NCI-H1092 (cell line): ENCODE measurements around the gene PAAF1.
"Not testable (repeated sequence)": the region's sequence is repeated elsewhere in the genome, so short reads cannot be mapped to it uniquely, and the experiment has no call there.

ENCODE experiments used
- DNase-seq: peaks from one replicate; lab custom pipeline; 2025; lab: John Stamatoyannopoulos, UW

Gene PAAF1, protein sequence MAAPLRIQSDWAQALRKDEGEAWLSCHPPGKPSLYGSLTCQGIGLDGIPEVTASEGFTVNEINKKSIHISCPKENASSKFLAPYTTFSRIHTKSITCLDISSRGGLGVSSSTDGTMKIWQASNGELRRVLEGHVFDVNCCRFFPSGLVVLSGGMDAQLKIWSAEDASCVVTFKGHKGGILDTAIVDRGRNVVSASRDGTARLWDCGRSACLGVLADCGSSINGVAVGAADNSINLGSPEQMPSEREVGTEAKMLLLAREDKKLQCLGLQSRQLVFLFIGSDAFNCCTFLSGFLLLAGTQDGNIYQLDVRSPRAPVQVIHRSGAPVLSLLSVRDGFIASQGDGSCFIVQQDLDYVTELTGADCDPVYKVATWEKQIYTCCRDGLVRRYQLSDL

DNA sequence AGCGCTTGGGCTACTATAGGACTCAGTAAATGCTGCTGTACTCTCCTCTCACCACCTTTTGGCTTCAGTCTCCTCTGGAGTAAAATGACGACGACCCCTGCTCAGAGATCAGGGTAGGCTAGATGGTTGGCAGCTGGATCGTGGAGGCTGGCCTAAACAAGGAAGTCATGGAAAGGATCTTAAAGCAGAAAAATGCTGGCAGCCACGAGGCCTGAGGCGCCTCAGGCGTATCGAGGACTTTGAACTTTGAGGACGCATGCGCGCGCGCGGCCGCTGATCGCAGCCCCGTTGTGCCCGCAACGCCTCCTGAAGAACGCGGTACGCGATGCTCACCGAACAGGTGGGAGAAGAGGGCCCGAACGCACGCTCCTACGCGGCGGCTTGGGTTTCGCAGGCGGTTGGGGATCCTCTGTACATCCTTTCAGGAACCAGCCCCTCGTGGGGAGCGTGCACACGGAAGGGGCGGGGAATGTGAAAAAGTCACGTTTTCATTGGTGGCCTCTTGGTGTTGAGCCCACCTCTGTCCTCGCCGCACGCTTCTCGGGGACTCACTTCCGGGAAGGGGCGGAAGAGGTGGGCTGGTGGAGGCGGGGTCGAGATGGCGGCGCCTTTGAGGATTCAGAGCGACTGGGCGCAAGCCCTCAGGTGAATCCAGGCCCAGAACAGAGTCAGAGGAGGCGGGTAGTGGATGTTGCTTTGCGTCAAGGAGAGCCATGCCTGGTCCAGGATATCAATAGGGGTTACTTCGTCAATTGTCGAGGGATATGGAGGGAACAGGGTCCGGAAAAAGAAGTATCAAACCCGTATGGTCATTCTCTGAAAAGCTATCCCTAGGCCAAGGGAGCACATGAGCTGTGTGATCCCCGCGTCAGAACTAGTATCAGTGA, at the start of gene PAAF1, which contains the start of gene COA4:
Gene PAAF1, plus strand, starts transcription at position 576 of the 887 bp plus-strand sequence. Its CDS starts 23 bp downstream, at position 599.
Gene COA4, minus strand, starts transcription at position 423 of the 887 bp plus-strand sequence. CDS start 3,468 bp downstream, outside the sequence.
- peak; percentile 99 for DNase-seq

DNA sequence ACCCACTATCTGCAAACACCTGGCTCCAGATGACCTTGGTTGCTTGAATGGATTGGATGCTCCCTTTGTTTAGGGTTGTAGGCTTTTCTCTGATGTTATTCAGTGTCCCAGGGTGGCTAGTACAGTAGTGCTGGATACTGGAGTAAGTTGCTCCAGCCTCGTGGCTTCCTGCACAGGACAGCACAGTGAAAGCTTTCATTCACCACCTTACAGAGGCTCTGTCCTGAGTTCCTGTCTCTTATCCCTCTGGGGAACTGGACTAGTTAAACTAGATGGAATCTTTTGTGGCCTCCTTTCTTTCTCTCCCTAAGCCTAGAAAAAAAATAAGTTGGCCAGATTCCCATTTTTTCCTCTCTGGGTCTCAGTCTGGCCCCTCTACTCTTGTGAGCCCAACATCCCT, 46.5 kb upstream of the PAAF1 start:
- no peak for DNase-seq

DNA sequence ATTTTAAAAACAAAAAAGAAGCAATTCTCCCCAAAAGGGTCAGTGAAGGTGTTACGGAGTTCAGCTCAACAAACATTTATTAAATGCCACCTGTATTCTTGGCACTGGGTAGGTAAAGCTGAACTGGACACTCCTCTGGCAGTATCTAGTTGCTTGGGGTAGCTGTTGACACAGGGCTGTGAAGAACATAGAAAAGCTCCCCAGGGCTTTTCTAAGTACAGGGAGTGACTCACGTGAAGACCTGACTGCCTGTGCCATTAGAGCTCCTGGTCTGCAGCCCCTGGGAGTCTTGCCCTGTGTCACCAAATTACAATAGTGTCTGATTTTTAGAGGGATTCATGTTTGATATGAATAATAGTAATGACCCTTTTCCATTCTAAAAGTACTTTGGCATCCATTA, 43.7 kb upstream of the PAAF1 start:
- peak; percentile 5 for DNase-seq

DNA sequence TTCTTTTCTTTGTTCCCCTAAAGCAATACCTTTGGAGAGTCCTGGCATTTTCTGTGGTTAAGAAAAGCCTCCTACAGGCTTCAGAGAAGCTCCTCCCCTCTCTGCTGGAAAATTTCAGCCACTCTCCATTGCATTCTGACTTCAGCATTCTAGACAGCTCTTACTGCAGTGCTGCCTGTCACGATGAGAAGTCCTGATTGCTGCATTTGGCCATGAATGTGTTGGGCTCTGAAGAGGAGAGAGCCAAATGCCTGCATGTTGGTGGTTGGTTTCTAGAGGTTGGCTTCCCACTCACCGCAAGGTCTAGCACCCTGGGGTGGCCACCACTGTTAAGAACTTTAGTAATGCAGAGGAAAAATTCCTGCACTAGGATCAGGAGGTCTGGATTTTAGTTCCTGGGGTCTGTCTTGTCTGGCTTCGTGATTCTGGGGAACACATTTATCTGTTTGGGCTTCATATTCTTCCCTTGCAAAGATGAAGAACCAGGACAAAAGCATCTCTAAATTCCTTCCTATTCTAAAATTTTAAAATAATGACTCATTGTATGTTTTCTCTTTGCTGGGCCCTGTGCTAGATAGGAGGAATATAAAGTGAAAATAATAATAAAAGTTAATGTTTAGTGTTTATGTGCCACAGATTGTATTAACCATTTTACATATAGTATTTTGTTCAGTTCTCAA, 38.2 kb upstream of the PAAF1 start:
- DNase-seq, result no peak

DNA sequence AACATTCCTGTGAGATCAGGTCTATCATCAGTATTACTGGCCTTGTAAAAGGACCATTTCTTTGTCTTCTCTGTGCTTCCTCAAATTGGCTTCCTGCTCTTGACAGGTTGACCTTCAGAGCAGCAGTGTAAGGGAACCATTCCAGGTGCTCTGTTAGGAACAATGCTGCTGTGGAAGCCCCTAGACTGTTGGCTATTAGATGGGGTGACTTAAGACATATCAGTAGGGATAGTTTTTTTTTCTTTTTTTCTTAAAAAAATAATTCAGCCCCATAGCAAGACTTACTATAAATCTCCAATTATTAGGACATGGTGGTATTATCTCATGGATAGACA, 37.7 kb upstream of the PAAF1 start:
- no peak for DNase-seq

DNA sequence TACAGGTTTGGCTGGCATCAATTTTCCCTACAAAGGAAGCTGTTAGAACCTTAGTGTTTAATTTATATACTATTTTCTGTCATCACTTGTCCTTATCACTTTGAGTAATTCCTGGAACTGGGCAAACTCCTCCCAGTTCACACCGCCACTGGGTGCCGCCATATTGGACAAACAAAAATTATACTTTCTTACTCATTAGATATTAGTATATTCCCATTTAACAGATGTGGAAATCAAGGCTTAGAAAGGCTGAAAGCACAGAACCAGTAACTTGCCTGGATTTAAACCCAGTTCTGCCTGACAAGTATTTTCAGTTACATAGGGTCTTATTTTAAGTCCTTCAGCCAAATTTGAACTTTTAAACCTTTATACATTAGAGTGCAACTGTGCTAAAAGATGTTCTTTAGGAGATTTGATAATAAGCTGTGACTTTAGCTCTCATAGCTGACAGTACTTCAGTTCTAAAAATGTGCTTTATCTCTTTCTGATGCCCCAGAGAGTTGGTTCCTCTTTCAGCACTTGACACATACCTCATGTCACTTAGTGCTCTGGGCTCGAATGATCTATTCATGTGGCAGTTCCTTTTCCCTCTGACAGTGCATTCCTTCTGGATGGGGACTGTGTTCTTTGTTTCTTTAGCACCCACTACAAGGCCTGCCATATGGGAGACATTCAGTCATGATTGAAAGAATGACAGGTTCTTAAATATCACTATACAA, 25.6 kb upstream of the PAAF1 start:
- no peak for DNase-seq

DNA sequence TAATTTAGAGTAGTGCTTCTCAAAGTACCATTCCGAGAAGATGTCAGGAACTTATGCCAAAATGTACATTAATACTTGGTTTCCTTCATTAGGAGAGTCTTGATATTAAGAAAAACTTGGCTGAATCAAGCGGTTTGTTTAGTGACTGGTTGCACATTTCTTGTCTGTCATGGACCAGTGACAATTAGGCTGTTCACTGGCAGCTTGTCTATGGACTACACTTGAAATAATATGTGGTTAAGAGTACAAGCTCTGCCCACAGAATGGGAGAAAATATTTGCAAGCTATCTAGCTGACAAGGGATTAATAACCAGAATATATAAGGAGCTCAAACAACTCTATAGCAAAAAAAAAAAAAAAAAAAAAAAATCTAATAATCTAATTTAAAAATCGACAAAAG, 24.8 kb upstream of the PAAF1 start:
- DNase-seq, result no peak

DNA sequence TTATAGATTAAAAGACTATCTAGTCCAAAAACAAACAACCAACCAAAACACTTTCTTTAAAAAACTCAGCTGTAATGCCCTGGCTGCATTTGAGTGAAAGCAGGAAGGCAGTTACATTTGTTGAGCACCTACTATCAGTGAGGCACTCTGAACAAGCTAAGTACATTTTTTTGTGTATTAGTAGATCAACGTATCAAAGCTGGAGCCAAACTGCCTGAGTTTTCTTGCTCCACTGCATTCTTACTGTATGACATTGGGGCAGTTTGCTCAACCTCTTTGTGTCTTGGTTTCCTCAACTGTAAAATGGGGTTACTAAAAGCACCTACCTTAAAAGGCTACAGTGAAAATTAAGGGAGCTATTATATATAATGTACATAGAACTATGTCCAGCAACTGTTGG, 22.1 kb upstream of the PAAF1 start:
- DNase-seq, result no peak

DNA sequence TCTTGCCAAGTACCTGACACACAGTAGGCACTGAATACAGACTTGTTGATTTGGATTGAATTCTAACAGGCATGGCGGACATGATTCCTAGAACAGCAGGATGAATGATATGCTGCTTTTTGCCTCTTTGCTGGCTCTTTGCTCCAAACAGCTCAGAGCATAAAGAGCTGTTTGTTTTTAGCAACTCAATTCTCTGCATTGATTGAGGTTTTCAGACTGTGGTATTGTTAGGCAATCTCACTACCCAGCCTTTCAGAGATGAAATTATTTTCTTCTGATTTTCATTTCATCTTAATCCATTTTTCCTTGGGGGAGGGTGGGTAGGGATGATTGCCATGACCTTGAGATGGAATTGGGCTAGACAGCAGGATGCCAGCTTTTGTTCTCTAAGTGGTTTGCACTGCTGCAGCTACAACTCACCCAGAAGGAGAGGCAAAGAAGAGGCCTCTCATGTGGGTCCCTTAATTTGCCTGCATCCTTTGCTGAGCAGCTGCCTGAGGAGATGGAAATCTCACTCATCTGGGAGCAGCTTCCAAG, 20.7 kb upstream of the PAAF1 start:
- DNase-seq, result no peak

DNA sequence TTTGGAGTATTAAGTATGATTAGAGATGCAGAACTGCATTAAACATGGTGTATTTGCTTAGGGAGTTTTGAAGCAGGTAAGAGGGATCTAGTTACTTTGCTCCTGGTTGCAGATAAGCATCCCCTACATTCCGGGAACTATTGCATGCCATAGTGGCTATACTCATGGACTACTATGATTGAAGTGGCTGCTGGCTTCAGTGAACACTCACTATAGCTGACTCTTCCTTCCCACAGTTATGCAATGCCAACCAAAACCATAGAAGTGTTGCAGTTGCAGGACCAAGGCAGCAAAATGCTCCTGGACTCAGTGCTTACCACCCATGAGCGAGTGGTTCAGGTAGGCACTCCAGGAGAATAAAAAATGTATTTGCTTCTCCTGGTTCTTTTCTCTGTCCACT, 17.1 kb upstream of the PAAF1 start:
- no peak for DNase-seq

DNA sequence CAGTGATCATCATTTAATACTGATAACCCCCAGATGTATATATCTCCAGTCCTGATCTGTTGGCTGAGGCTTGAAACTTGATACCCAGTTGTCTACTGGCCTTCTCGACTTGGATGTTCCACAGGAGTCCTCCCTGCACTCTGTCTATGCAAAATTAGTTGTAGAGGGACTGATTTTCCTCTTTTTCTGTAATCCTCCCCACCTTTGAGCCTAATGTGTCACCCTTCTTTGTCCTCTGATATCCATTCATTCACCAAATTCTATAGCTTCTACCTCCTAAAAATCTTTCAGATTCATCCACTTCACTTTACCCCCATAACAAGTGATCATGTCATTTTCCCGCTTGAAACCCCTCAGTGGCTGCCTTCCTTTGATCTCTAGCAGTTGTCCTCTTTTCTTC, 16.6 kb upstream of the PAAF1 start:
- no peak for DNase-seq

DNA sequence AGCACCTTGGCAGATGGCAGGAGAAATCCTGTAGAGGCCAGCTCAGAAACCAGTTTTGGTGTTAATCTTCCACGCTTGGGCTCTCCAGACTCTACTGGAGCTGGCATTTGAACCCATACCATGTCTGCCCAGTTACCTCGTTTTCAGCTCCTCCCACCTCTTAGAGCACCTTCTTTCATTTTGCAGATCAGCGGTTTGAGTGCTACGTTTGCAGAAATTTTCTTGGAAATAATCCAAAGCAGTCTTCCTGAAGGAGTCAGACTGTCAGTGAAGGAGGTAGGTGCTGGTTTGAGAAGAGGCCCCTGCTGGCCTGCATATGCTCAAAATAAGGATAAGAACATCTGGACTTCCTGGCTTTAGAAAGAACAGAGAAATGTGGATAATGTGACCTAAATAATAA, 13.8 kb upstream of the PAAF1 start:
- no peak for DNase-seq

DNA sequence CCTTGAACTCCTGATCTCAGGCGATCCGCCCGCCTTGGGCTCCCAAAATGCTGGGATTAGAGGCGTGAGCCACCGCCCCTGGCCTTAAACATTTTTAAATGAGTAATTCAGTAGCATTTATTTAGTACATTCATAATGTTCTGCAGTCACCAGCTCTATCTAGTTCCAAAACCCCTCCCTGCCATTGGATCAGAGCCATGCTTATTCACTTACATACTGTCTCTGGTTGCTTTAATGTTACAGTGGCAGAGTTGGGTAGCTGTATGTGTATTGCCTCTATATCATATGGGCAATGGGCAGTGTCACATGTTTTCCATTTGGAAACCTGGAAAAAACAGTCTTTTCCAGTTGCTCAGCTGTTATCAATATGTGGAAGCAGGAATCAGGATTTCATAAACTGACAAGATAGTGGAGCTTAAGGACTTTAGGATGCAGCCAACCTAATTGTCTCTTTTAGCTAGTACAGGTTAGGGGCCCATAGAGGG, 10.7 kb upstream of the PAAF1 start:
- no peak for DNase-seq

DNA sequence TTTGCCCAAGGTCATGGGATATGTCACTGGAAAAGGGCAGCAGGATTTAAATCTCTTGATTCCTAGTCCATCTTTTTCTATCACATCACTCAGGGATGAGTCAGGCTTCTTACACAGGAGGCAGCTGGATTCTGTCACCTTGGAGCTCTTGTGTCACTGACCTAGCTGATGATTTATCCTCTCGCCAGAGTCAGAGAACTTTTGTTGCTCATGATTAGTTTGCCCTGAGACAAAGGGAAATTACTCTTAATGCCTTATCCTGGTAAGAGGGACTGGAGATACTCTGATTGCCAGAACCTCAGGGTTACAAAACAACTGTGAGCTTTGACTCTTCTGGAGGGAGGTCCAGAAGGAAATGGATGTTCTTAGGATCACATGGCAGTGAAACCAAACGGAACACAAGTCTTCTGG, 10.2 kb upstream of the PAAF1 start:
- no peak for DNase-seq

DNA sequence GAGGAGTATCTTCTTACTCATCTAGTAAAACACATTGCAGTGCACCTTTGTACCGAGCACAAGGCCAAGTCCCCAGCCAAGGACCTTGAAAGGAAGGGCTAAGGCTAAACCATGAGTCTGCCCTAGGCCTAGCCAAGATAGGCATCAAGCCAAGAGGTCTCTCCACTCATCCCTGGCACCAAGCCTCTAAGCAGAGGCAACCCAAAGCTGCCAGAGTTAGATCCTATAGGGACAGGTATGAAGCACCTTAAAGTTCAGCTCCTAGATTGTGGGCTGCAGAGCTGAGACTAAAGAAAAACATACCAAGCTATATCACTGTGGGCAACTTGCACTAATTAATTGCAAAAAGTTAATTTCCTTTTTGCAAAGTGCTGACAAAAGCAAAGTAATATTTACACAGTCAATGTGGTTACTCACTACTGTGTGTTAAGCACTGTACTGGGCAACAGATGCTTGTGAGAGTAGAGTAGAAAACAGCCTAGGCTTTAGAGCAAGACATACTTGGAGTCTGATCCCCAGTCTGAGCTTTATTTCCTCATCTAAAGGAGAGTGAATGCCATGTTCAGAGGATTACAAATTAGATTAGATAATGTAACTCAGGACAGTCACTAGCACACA, 7.4 kb upstream of the PAAF1 start:
- DNase-seq, result no peak

DNA sequence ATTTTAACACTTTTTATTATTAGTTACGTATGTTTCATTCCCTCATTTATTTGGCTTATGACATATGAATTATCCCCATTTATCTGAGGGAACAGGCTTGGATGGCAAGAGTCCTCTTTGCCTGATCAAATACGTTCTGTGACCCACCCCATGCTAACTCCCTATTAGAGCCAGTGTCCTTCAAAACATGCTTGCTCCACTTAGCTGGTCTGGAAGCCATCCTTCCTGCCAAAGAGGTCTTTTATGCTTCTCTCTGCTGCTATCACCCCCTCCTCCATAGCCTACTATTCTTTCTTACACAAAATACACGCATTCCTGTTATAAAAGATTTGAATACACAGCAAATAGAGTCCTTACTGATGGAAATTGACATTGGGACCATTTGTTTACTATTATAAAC, 6.5 kb upstream of the PAAF1 start:
- DNase-seq, result no peak

DNA sequence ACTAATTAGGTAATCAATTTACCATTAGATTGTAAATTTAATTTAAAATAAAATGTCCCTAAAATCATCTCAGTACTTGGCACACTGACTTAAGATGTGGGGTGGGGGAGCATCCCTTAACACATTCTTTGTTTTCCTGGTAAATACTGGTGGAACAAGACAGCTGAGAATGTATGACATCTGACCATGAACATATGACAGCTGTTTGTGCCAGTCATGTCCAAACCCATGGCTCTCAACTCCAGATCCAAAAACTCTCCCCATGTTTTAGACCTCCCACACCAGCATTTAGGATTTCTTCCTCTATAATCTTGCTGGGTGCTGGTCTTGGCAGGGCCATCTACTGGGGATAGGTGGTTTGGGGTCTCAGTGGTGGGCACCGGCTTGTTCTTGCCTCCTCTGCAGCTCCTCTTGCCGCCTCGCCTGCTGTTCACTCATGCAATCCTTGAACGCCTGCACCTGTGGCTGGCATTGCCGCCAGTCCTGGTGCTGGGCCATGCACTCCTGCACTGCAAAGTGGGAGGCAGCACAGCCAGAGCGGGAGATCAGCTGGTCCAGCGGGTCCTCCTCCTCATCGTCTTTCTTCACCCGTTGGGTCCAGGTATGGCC, 3.9 kb upstream of the PAAF1 start:
- DNase-seq, result no peak

DNA sequence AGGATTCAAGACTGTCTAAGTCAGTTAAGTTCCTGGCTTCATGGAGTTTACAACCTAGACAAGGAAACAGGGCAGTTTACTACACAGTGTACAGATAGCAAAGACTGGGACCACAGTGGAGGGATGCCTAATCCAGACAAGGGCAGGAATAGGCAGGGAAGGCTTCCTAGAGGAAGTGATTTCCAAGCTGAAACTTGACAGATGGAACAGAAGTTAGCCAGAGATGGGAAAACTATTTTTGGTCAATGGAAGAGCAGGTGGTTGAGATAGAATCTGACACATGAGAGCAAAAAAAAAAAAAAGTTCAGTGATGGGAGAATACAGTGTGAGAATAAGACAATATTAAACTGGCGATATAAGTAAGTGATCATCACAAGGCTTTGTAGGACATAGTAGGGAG, 1.4 kb upstream of the PAAF1 start:
- DNase-seq, result no peak

DNA sequence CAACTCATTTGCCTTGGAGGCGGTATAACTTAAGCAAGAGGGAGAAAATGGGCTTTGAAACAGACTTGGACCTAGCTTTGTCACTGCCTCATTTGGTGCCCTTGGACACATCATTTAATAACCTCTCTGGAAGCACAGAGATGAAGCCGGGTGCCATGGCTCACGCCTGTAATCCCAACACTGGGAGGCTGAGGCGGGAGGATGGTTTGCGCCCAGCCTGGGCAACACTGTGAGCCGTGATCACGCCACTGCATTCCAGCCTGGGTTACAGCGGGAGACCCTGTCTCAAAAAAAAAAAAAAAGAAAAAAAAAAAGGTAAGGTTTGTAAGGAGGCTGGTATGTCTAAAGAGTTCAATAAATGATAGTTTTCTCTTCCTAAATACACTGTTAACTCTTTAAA, 959 bp upstream of the PAAF1 start:
- no peak for DNase-seq

DNA sequence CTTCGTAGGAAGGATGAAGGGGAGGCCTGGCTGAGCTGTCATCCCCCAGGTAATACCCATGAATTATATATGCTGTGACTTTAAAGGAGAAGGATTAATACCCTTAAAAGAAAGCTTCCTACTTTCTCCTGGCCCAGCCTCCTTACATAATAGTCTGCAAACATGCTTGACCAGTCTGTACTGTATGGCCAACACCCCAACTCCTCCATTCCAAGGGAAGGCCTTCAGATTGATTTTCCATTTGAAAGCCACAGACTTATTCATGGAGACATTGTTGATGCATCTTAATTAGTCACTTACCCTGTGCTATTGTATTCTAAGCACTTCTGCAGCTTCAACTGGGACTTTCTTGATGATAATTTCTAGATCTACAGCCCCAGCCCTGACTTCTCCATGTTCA, 2.0 kb downstream of the PAAF1 start:
- DNase-seq, result no peak

DNA sequence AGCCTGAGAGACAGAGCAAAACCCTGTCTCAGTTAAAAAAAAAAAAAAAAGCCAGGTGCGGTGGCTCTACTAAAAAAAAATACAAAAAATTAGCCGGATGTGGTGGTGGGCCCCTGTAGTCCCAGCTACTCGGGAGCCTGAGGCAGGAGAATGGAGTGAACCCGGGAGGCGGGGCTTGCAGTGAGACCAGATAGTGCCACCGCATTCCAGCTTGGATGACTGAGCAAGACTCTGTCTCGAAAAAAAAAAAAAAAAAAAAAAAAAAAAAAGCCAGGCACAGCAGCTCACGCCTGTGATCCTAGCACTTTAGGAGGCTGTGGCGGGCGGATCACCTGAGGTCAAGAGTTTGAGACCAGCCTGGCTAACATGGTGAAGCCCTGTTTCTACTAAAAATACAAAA, 3.6 kb downstream of the PAAF1 start:
- DNase-seq, result not testable (repeated sequence)
